Esophagus muscularis mucosa (tissue), 4 donors: ENCODE measurements around the gene NTRK3. TPM values are rescaled to one million over a fixed set of nuclear protein-coding genes. Genes with fewer than 3 reads are reported as not detected.
"Not testable (repeated sequence)": the region's sequence is repeated elsewhere in the genome, so short reads cannot be mapped to it uniquely, and the experiment has no call there.

Experiments
- DNase-seq: peaks from one replicate; pipeline ENCODE4 v3.0.0-alpha.2; 2017; ENCODE audit errors: extremely low spot score
- H3K27ac ChIP-seq, 4 donors: fragments of 200-600 bp; sonication (generic); replicated peaks in 1 of 4; 1 replicate in 3 of 4; 2 replicates in 1 of 4; pipeline ENCODE4 v1.5.1; 2016 to 2019; ENCODE audit warnings: mild to moderate bottlenecking in 1 of 4
- H3K27me3 ChIP-seq, 4 donors: fragments of 200-600 bp; sonication (generic); one replicate each; pipeline versions ENCODE4 v1.5.1 to v1.6.0; 2016 to 2019
- H3K36me3 ChIP-seq, 4 donors: fragments of 200-600 bp; sonication (generic); one replicate each; pipeline ENCODE4 v1.5.1; 2016 to 2019
- H3K4me1 ChIP-seq, 4 donors: fragments of 200-600 bp; sonication (generic); one replicate each; pipeline ENCODE4 v1.5.1; 2016 to 2019
- H3K4me3 ChIP-seq, 4 donors: fragments of 200-600 bp; sonication (generic); 1 replicate in 2 of 4; 2 replicates in 2 of 4; pipeline ENCODE4 v1.5.1; 2016 to 2019; ENCODE audit warnings: mild to moderate bottlenecking in 4 of 4, moderate library complexity in 1 of 4
- H3K9me3 ChIP-seq, 4 donors: fragments of 200-600 bp; sonication (generic); 1 replicate in 3 of 4; 2 replicates in 1 of 4; pipeline ENCODE4 v1.5.1; 2016 to 2019
- CTCF ChIP-seq, 3 experiments: fragments of 200-600 bp in 2 of 3; fragments of 450-650 bp in 1 of 3; sonication (generic) in 2 of 3; IDR thresholded peaks; one replicate each; pipeline ENCODE4 v1.5.1; 2017 to 2019; ENCODE audit warnings: antibody characterized with exemption in 3 of 3, mild to moderate bottlenecking in 2 of 3, moderate library complexity in 1 of 3
- EP300 ChIP-seq: sonication (generic); formaldehyde crosslinking; IDR thresholded peaks from one replicate; pipeline ENCODE4 v1.6.1; 2017; ENCODE audit warnings: antibody characterized with exemption
- POLR2A ChIP-seq: fragments of 450-650 bp; IDR thresholded peaks from one replicate; pipeline ENCODE4 v1.6.1; 2017; ENCODE audit warnings: antibody characterized with exemption, moderate library complexity, mild to moderate bottlenecking, low read depth
- POLR2AphosphoS5 ChIP-seq, 2 donors: sonication (generic); formaldehyde crosslinking; IDR thresholded peaks; one replicate each; pipeline ENCODE4 v1.6.1; 2017; ENCODE audit warnings: antibody characterized with exemption in 2 of 2
- WGBS: methylation state at CpG from one replicate; pipeline ENCODE4 v1.1.5; 2018; 5-methylcytosine and 5-hydroxymethylcytosine counted together
- intact Hi-C: fragments of 100-400 bp; cut with DNase I; formaldehyde crosslinking; loops from one replicate; pipeline ENCODE4 v1.15.1; 2023
- total RNA-seq, 4 donors: library from RNA; depleted of rRNA; stranded (reverse); fragments of >200 nt; gene quantifications; one replicate each; pipeline versions ENCODE4 v1.1.0 to v1.2.1, GENCODE V29; 2016

The NTRK3 gene
- total RNA-seq, 4 donors from 2014 or later: 1.7 to 6.3 (median 3.0) TPM

- intact Hi-C loops: no loop called here
- Histone ChIP-seq H3K27me3 (no peaks in the 10 kb centered on the region), H3K4me3 (no peak overlapping the region), H3K27ac (no peak overlapping the region), H3K4me1 (peaks cover 0 to 12% (median 12%) of the 10 kb centered on the region in 4 donors), H3K36me3 (no peaks in the 10 kb centered on the region), H3K9me3 (no peaks in the 10 kb centered on the region)
- WGBS: 82% methylated on average over 6 of the region's 6 CpGs
- TF ChIP-seq POLR2AphosphoS5 (IDR thresholded peaks at IDR 0.05): no peak
- no peak for TF ChIP-seq EP300
- no peak for TF ChIP-seq CTCF (IDR thresholded peaks at IDR 0.05)
- DNase-seq: no peak
These were observed 183.7 kb downstream of the NTRK3 start for GRCh38 chr15:88072598-88073390.

DNA sequence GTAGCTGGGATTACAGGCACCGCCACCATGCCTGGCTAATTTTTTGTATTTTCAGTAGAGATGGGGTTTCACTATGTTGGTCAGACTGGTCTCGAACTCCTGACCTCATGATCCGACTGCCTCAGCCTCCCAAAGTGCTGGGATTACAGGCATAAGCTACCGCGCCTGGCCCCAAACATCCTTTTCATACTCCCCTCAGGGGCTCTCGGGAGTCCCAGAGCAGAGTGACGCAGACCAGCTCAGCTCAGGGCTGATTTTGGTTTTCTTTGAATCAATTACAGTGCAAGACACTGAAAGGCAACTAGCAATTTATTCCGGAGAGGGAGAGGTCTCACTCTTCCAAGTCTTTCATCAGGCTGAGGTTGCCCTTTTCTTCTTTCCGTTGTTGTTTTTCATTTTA, 184.4 kb downstream of the NTRK3 start:
- H3K9me3 ChIP-seq, H3K36me3 ChIP-seq, H3K4me3 ChIP-seq, DNase-seq, H3K27ac ChIP-seq, intact Hi-C loops, H3K27me3 ChIP-seq: not testable (repeated sequence)
- 83% methylated on average over 8 of the region's 9 CpGs for WGBS
- peaks cover 0 to 12% (median 12%) of the 10 kb centered on the region in 4 donors for H3K4me1 ChIP-seq

DNA sequence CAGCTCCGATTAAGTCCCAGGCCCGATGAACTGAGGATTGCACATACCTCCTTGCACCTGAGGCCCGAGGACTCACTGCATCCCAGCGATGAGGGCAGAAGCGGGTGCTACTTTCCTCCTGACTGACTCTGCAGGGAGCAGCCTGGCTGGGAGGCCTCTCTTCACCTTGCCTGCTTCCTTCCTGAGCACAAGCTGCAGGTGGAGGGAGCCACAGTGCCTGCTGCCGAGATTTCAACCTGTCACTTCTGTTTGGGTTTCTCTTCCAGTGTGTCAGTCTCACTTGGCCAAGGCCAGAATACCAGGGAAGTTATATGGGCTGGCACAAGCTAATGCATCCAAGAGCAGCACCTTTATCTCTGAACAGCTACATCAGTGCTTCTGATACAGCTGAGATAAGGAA, 185.4 kb downstream of the NTRK3 start:
- no peak for DNase-seq
- Histone ChIP-seq H3K27ac (no peak overlapping the region), H3K36me3 (no peaks in the 10 kb centered on the region), H3K4me1 (peaks cover 0 to 12% (median 12%) of the 10 kb centered on the region in 4 donors), H3K4me3 (no peak overlapping the region), H3K9me3 (no peaks in the 10 kb centered on the region), H3K27me3 (no peaks in the 10 kb centered on the region)
- WGBS: 77% methylated on average over 3 of the region's 6 CpGs
- no peak for TF ChIP-seq CTCF (IDR thresholded peaks at IDR 0.05)
- no peak for TF ChIP-seq EP300
- no peak for TF ChIP-seq POLR2AphosphoS5 (IDR thresholded peaks at IDR 0.05)
- no peak for TF ChIP-seq POLR2A
- intact Hi-C loops: no loop called here

DNA sequence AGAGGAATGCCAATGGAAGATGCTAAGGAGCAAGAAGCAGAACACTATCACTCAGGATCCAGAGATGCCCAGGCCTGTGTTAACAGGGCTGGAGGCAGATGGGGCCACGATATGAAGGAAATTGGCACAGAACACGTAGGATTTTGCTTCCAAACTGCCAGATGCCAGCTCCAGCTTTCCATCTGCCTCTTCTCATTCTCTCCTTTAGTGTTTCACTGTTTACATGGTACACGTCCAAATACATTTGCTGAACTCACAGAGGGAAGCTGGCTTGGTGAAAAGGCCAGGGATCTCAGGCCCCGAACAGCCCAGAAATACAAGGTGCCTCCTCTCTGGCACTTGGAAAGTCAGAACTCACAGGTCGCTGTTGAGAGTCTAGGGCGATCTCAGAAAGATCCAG, 187.0 kb downstream of the NTRK3 start:
- no peaks in the 10 kb centered on the region for H3K27me3 ChIP-seq
- TF ChIP-seq POLR2AphosphoS5 (IDR thresholded peaks at IDR 0.05) (no peak), EP300 (no peak), POLR2A (no peak), CTCF (IDR thresholded peaks at IDR 0.05) (no peak)
- no peak for DNase-seq
- H3K27ac ChIP-seq: no peak overlapping the region
- intact Hi-C loops: no loop called here
- peaks cover 0 to 12% (median 12%) of the 10 kb centered on the region in 4 donors for H3K4me1 ChIP-seq
- H3K4me3 ChIP-seq: no peak overlapping the region
- no peaks in the 10 kb centered on the region for H3K9me3 ChIP-seq
- H3K36me3 ChIP-seq: no peaks in the 10 kb centered on the region
- WGBS: 31% methylated on average over 6 of the region's 6 CpGs

GRCh38 chr15:88067331-88067685, 189.2 kb downstream of the NTRK3 start:
- H3K36me3 ChIP-seq: no peaks in the 10 kb centered on the region
- intact Hi-C loops: no loop called here
- no peak overlapping the region for H3K4me3 ChIP-seq
- H3K27me3 ChIP-seq: no peaks in the 10 kb centered on the region
- 61% methylated on average over 3 of the region's 3 CpGs for WGBS
- no peak for TF ChIP-seq EP300
- TF ChIP-seq POLR2A: no peak
- no peak overlapping the region for H3K27ac ChIP-seq
- no peak for DNase-seq
- H3K4me1 ChIP-seq: peaks cover 0 to 12% (median 12%) of the 10 kb centered on the region in 4 donors
- H3K9me3 ChIP-seq: no peaks in the 10 kb centered on the region
